Loucy (cell line): Measurements from ENCODE around the gene ARHGAP28.

Experiments
- CTCF ChIP-seq: fragments of 200-600 bp; sonication (generic); conservative IDR thresholded peaks from 2 replicates; pipeline ENCODE4 v1.5.1; 2014; ENCODE audit warnings: mild to moderate bottlenecking, antibody characterized with exemption, low read length
- EZH2phosphoT487 ChIP-seq: fragments of 200-600 bp; IDR thresholded peaks from 2 replicates; pipeline ENCODE4 v1.6.1; 2018; ENCODE audit warnings: antibody characterized with exemption, mild to moderate bottlenecking, moderate library complexity, borderline replicate concordance

DNA sequence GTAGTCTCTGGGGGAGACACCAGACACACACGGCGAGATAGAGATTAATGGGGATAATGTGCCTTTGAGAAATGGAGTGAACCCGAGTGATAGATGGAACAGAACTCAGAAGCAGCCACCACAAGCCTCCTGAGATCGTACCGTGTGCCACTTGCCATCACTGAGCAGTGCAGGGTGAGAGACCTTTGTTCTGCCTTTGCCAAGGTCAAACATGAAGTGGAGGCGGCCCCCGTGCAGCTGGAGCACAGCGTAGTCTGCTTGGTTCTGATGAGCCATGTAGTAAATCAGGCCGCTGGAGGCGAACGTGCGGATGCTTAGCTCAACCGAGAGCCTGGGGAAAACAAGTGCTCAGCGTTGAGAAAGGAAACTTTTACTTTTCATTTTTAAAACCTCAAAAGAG lies 221.1 kb downstream of the ARHGAP28 start:
- TF ChIP-seq CTCF: no peak
- TF ChIP-seq EZH2phosphoT487: no peak
